Measurements from ENCODE around the gene CDC25C. TPM values are rescaled to one million over a fixed set of nuclear protein-coding genes. Genes with fewer than 3 reads are reported as not detected.

CDC25C gene
- 20.2 and 23.9 TPM in 2 replicates for total RNA-seq (2014; rRNA removed; shearing (Covaris generic); ENCODE audit: low replicate concordance)

DNA sequence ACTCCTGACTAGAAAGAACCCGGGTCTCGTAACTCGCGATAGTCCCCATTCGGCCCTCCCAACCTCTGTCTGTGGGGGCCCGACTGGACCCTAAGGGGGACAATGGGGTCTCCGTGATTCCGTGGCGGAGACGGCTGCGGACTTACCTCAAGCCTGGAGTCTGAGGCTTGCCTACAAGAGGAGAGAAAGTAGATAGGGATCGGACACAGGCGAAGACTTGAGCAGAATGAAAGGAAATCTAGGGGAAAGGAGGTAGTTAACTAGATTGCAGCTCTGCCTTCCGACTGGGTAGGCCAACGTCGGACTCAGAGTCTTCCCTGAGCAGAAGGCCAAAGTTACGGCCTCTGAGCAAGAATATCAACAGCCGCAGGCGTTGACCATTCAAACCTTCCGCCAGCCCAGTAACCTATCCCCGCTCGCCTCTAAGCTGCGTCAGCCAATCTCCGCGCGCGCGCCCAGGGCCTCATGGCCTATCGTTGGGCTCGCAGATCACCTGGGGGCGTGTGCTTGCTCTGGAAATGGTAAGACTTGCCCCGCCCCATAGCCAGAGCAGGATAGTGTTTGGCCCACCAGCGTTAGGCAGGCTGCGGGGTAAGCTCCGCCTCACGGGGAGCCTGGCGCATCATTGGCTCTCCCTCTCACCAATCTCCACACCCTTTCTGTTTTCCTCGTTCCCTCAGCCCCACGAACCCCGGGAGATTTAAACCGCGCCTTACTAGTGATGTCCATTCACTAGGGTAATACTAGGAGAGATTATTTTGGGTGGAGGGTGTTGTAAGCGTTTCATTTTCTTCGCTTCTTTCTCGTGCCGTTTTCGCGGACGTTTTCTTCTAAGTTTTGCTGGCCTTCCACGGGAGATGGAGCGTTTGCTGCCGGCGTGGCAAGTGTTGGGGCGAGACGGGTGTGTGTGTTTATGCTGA is at the start of gene CDC25C:
Gene CDC25C (minus strand): TSS at position 356 of the 920 bp plus-strand sequence. CDS start 624 bp downstream, outside the sequence.
- DNase-seq = peak; percentile 100
- no peaks in the 10 kb centered on the region for H3K9me3 ChIP-seq
- no peaks in the 10 kb centered on the region for H3K27me3 ChIP-seq
- H3K36me3 ChIP-seq = peaks cover 11% of the 10 kb centered on the region
- peak within 1 kb of the TSS; percentile 68 for H3K4me3 ChIP-seq

- no peak overlapping the region for H3K4me3 ChIP-seq
- DNase-seq = no peak
- H3K27me3 ChIP-seq = no peaks in the 10 kb centered on the region
These were observed 41.0 kb upstream of the CDC25C start for GRCh38 chr5:138372653-138373052.

DNA sequence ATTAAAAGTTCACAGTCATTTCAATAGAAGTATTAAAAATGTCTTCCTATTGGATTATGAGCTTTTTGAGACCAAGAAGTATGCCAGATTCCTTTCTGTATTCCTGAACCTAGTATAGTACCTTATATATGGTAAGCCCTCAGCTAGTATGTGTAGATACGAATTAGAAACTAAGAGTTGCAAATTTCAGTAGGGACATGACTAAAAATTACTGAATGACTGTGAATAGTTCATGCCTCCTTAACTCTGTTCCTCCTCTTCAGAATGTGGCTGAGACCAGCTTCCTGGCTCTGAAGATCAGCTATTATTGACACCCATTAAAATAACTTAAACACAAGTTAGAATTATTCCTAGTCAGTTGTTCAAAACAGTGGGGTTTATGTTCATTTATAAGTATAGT is 40.6 kb upstream of the CDC25C start:
- Histone ChIP-seq H3K4me3 (no peak overlapping the region), H3K9me3 (no peaks in the 10 kb centered on the region), H3K36me3 (peaks cover 40% of the 10 kb centered on the region), H3K27me3 (no peaks in the 10 kb centered on the region)
- DNase-seq = no peak

More at GRCh38 chr5:138372653-138373052, 41.0 kb upstream of the CDC25C start:
- Histone ChIP-seq H3K9me3 (no peaks in the 10 kb centered on the region), H3K36me3 (peaks cover 44% of the 10 kb centered on the region)

DNA sequence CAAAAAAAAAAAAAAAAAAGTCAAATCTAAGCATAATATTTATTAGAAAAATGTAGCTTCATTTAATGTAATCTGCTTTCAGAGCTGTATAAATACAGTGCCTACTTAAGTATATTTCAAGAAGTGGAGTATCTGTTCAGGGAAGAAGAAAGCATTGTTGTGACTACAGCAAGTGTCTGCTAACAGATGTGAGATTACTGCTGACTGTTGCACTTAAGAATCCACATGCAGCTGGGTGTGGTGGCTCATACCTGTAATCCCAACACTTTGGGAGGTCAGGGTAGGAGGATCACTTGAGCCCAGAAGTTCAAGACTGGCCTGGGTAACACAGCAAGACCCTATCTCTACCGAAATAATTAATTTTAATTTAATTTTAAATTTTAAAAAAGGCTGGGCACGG is 39.9 kb upstream of the CDC25C start:
- Histone ChIP-seq H3K36me3 (peaks cover 34% of the 10 kb centered on the region), H3K9me3 (no peaks in the 10 kb centered on the region), H3K27me3 (no peaks in the 10 kb centered on the region), H3K4me3 (no peak overlapping the region)
- no peak for DNase-seq

GRCh38 chr5:138370537-138370936 is 38.9 kb upstream of the CDC25C start:
- peak; percentile 21 for DNase-seq
- Histone ChIP-seq H3K27me3 (no peaks in the 10 kb centered on the region), H3K4me3 (no peak overlapping the region), H3K9me3 (no peaks in the 10 kb centered on the region), H3K36me3 (peaks cover 28% of the 10 kb centered on the region)

DNA sequence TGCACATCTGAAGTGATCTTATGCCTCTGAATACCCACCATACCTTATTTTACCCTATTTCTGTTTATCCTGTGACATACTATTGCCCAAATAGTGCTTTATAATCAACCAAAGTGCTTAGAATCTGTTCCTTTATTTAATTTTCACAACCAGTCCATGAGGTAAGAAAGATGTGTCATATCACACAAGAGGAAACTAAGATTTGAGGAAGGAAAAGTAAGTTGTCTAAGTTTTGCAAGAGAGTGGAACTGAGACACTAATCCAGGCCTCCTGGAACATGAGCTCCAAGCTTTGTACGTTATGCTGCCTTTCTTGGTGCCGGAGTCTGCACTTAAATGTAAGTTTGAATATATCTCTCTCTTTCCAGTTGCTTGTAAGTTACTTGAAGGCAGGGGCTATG is 38.1 kb upstream of the CDC25C start:
- Histone ChIP-seq H3K36me3 (peaks cover 19% of the 10 kb centered on the region), H3K4me3 (no peak overlapping the region), H3K27me3 (no peaks in the 10 kb centered on the region), H3K9me3 (no peaks in the 10 kb centered on the region)
- no peak for DNase-seq

DNA sequence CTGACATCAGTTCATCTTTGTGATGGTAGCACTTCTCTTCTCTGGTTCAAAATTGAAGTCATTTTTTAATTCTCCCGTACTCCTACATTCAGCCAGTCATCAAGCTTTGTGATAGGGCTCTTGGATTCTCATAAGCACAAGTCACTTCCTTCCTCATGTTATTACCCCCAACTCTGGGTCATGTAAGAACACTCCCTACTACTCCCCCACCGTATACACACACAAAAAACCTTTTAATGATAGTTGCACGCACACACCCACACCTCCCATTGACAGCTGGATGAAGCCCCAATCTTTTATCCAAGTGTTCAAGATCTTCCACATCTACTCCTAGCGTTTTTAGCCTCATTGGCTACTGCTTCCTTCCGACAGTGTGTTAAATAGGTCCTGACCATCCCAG is 37.7 kb upstream of the CDC25C start:
- DNase-seq = no peak
- H3K36me3 ChIP-seq = peaks cover 17% of the 10 kb centered on the region
- no peaks in the 10 kb centered on the region for H3K9me3 ChIP-seq
- H3K4me3 ChIP-seq = no peak overlapping the region
- H3K27me3 ChIP-seq = no peaks in the 10 kb centered on the region

DNA sequence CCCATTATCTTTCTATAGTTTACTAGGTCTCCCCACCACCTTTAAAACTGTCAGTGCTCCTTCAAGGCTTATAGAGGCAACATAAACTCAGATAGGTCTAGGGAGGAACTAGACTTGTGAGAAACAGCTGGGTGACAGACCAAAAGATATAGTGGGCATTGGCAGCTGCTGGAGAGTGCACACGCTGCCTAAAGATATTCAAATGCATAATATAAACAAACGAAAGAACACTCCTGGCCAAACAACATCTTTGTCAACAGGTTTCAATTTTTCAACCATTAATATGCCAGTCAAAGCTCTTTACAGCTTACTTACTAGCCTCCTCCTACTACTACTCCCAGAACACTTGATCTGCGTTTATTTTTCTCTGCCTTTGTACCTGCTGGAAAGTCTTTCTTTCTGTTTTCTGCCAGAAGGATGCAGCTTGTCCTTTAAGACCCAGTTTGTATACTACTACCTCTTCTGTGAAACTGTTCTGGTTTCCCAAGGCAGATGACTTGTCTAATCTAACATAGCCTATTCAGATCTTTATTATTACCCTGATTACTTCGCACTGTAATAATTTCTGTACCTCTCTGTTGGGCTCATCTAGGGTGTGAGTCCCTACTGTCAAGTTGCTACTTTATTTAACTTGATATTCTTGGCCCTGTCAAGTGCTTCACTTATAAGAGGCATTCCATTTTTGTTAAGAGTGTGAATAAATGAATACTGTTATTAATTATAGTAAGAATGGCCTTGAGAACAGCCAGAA is 35.2 kb upstream of the CDC25C start:
- DNase-seq = no peak
- no peak overlapping the region for H3K4me3 ChIP-seq
- no peaks in the 10 kb centered on the region for H3K27me3 ChIP-seq
- H3K36me3 ChIP-seq = peaks cover 1% of the 10 kb centered on the region
- no peaks in the 10 kb centered on the region for H3K9me3 ChIP-seq

DNA sequence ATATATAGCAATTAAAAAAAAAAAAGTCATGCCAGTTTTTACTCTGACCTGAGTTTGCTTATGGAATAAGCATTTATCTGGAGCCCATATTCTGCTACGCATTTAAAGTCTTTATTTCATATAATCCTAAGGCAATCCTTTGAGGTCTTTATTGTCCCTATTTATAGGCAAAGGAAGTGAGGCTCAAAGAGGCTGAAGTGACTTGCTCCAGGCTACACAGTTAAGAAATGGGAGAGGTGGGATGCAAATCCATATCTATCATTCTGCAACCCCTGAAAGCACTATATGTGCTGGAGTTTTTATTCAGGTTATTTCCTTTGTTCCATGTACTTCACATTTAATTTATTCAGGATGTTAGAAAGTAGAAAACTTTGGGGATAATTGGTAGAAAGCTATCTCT is 33.0 kb upstream of the CDC25C start:
- H3K9me3 ChIP-seq = no peaks in the 10 kb centered on the region
- H3K27me3 ChIP-seq = no peaks in the 10 kb centered on the region
- peaks cover 5% of the 10 kb centered on the region for H3K36me3 ChIP-seq
- no peak overlapping the region for H3K4me3 ChIP-seq
- no peak for DNase-seq

DNA sequence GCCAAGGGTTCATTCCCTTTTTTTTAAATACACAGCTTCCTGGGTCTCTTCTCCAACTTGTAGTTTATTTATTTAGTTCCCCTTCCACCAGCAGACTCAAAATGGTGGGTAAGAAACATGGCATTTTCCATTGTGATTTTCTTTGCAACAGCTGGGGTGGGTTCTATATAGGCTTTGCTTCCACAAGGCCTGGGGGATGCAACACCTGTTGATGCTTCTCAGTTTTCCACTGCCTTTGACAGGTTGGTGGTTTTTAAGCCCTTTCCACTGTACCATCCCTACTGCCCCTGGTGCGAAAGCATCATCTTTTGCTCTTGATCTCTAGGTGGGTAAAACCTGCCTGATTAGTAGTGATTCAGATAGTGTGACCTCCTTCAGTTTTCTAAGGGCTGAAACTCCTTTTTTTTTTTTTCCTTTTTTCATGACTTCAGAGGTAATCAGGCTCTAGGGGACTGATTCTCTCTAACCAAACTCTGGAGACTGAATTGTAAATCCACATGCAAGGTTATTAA is 29.4 kb upstream of the CDC25C start:
- Histone ChIP-seq H3K36me3 (peaks cover 5% of the 10 kb centered on the region), H3K27me3 (no peaks in the 10 kb centered on the region), H3K9me3 (no peaks in the 10 kb centered on the region), H3K4me3 (no peak overlapping the region)
- DNase-seq = no peak

DNA sequence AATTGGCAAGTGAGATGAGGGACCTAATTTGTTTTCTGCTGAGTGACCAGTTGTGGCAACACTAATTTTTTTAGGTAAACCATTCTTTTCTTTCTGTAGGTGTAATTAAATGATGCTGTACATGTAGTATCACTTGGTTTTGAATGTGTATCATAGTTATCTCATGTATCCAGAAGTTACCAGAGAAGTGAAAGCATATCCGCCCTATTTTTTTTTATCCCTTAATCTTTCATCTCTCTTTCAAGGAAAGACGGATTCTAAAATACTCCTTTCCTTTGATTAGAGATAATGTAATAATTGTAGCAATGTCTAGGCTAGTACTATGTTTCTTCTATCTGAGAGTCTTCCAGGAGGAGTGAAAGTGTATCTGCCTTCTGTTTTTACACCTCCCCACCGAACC is 28.0 kb upstream of the CDC25C start:
- H3K36me3 ChIP-seq = peaks cover 5% of the 10 kb centered on the region
- no peak overlapping the region for H3K4me3 ChIP-seq
- no peak for DNase-seq
- no peaks in the 10 kb centered on the region for H3K27me3 ChIP-seq
- no peaks in the 10 kb centered on the region for H3K9me3 ChIP-seq

GRCh38 chr5:138354926-138355378 is 23.3 kb upstream of the CDC25C start:
- Histone ChIP-seq H3K4me3 (peak overlapping the region; percentile 80), H3K36me3 (peaks cover 19% of the 10 kb centered on the region), H3K27me3 (no peaks in the 10 kb centered on the region), H3K9me3 (peaks cover 9% of the 10 kb centered on the region)
- peak; percentile 74 for DNase-seq

GRCh38 chr5:138354387-138354786 is 22.8 kb upstream of the CDC25C start:
- Histone ChIP-seq H3K9me3 (peaks cover 9% of the 10 kb centered on the region), H3K36me3 (peaks cover 25% of the 10 kb centered on the region), H3K27me3 (no peaks in the 10 kb centered on the region), H3K4me3 (peak overlapping the region; percentile 80)
- DNase-seq = no peak

GRCh38 chr5:138353560-138354080 is 22.0 kb upstream of the CDC25C start:
- peaks cover 9% of the 10 kb centered on the region for H3K9me3 ChIP-seq
- DNase-seq = no peak
- H3K36me3 ChIP-seq = peaks cover 33% of the 10 kb centered on the region
- peak overlapping the region; percentile 80 for H3K4me3 ChIP-seq
- H3K27me3 ChIP-seq = no peaks in the 10 kb centered on the region

DNA sequence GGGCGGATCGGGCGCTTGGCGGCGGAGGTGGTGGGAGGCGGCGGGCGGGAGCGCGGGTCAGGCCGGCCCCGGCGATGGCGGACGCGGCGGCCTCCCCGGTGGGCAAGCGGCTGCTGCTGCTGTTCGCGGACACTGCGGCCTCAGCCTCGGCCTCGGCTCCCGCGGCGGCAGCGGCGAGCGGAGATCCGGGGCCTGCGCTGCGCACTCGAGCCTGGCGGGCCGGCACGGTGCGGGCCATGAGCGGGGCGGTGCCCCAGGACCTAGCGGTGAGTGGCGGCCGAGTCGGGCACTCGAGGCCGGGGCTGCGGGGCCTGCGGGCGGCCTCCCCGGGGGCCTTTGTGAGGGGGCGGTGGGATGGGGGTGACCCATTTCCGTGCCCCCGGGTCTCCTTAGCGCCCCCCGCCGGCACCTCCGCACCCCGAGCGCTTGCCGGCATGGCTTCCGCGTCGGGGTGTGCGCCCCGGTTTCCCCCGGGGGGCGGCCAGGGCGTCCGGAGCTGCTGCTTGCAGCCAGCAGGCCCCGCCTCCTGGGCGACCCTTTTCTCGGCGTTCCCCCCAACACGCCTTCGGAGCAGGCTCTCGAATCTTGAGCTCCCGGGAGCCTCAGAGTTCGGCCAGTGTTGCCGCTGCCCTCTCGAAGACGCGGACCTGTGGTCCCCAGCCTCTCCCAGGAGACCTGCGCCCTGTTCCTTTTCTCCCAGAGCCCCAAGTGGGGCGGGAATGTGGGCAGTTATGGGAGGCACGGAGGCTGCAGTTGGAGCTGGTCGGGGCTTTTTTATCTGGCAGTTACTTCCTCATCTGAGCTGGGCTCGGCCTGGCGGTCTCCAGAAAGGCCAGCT is 21.3 kb upstream of the CDC25C start:
- Histone ChIP-seq H3K27me3 (no peaks in the 10 kb centered on the region), H3K9me3 (peaks cover 9% of the 10 kb centered on the region), H3K4me3 (peak overlapping the region; percentile 80), H3K36me3 (peaks cover 39% of the 10 kb centered on the region)
- DNase-seq = peak; percentile 66

GRCh38 chr5:138352071-138352721 is 20.6 kb upstream of the CDC25C start, which contains the start of gene KDM3B:
TSS of gene KDM3B (plus strand) at chr5:138352685. CDS start at chr5:138352796, 111 bp downstream.
- H3K9me3 ChIP-seq = peaks cover 9% of the 10 kb centered on the region
- peaks cover 47% of the 10 kb centered on the region for H3K36me3 ChIP-seq
- peak; percentile 90 for DNase-seq
- peak within 1 kb of the TSS; percentile 80 for H3K4me3 ChIP-seq
- H3K27me3 ChIP-seq = no peaks in the 10 kb centered on the region

Measured in MG63 (cell line).